GM23338 (cell line): Measurements from ENCODE around the gene ZNF366. TPM values are rescaled to one million over a fixed set of nuclear protein-coding genes. Genes with fewer than 3 reads are reported as not detected.

ENCODE experiments used
- CREB1 ChIP-seq: fragments of 250-450 bp; sonication (Bioruptor Pico); IDR thresholded peaks from 2 replicates; pipeline ENCODE4 v1.5.0; 2020; ENCODE audit warnings: low read depth, mild to moderate bottlenecking, moderate library complexity
- JUNB ChIP-seq: IDR thresholded peaks from one replicate; pipeline ENCODE4 v1.6.1; 2016; ENCODE audit warnings: antibody characterized with exemption; ENCODE audit not compliant: unreplicated experiment
- NANOG ChIP-seq: IDR thresholded peaks from 2 replicates; pipeline ENCODE4 v1.6.1; 2016; ENCODE audit warnings: antibody characterized with exemption, borderline replicate concordance
- REST ChIP-seq: IDR thresholded peaks from one replicate; pipeline ENCODE4 v1.6.1; 2018; ENCODE audit warnings: antibody characterized with exemption; ENCODE audit not compliant: unreplicated experiment
- ZNF114 ChIP-seq: fragments of 250-450 bp; sonication (Bioruptor Pico); IDR thresholded peaks from 2 replicates; pipeline ENCODE4 v1.5.0; 2020; ENCODE audit warnings: mild to moderate bottlenecking, moderate library complexity
- ZNF331 ChIP-seq: fragments of 250-450 bp; sonication (Bioruptor Pico); IDR thresholded peaks from 2 replicates; pipeline ENCODE4 v1.5.0; 2020; ENCODE audit warnings: low read depth, mild to moderate bottlenecking, moderate library complexity
- polyA plus RNA-seq: library from polyadenylated mRNA; unstranded; fragments of >200 nt; fragmentation: Nextera tagmentation; extraction: Ambion mirVana; gene quantifications from 2 replicates; pipeline ENCODE4 v1.2.1, GENCODE V29; 2016
- total RNA-seq: library from RNA; depleted of rRNA; stranded (reverse); fragments of >200 nt; shearing (Covaris generic); gene quantifications from 2 replicates; pipeline ENCODE4 v1.2.3, GENCODE V29; 2014
- TF ChIP-seq, protein P1 (sequence below): fragments of 250-450 bp; sonication (Bioruptor Pico); IDR thresholded peaks from 2 replicates; pipeline ENCODE4 v1.5.0; 2020; ENCODE audit warnings: mild to moderate bottlenecking, moderate library complexity
- TF ChIP-seq, protein P2 (sequence below): IDR thresholded peaks from 2 replicates; pipeline ENCODE4 v1.6.1; 2016; ENCODE audit warnings: antibody characterized with exemption

Gene ZNF366
- total and polyA plus RNA-seq, 2 experiments from 2014 or later, result not detected

GRCh38 chr5:72540759-72541438 lies 33.7 kb upstream of the ZNF366 start (continued):
- TF ChIP-seq, protein P1, sequence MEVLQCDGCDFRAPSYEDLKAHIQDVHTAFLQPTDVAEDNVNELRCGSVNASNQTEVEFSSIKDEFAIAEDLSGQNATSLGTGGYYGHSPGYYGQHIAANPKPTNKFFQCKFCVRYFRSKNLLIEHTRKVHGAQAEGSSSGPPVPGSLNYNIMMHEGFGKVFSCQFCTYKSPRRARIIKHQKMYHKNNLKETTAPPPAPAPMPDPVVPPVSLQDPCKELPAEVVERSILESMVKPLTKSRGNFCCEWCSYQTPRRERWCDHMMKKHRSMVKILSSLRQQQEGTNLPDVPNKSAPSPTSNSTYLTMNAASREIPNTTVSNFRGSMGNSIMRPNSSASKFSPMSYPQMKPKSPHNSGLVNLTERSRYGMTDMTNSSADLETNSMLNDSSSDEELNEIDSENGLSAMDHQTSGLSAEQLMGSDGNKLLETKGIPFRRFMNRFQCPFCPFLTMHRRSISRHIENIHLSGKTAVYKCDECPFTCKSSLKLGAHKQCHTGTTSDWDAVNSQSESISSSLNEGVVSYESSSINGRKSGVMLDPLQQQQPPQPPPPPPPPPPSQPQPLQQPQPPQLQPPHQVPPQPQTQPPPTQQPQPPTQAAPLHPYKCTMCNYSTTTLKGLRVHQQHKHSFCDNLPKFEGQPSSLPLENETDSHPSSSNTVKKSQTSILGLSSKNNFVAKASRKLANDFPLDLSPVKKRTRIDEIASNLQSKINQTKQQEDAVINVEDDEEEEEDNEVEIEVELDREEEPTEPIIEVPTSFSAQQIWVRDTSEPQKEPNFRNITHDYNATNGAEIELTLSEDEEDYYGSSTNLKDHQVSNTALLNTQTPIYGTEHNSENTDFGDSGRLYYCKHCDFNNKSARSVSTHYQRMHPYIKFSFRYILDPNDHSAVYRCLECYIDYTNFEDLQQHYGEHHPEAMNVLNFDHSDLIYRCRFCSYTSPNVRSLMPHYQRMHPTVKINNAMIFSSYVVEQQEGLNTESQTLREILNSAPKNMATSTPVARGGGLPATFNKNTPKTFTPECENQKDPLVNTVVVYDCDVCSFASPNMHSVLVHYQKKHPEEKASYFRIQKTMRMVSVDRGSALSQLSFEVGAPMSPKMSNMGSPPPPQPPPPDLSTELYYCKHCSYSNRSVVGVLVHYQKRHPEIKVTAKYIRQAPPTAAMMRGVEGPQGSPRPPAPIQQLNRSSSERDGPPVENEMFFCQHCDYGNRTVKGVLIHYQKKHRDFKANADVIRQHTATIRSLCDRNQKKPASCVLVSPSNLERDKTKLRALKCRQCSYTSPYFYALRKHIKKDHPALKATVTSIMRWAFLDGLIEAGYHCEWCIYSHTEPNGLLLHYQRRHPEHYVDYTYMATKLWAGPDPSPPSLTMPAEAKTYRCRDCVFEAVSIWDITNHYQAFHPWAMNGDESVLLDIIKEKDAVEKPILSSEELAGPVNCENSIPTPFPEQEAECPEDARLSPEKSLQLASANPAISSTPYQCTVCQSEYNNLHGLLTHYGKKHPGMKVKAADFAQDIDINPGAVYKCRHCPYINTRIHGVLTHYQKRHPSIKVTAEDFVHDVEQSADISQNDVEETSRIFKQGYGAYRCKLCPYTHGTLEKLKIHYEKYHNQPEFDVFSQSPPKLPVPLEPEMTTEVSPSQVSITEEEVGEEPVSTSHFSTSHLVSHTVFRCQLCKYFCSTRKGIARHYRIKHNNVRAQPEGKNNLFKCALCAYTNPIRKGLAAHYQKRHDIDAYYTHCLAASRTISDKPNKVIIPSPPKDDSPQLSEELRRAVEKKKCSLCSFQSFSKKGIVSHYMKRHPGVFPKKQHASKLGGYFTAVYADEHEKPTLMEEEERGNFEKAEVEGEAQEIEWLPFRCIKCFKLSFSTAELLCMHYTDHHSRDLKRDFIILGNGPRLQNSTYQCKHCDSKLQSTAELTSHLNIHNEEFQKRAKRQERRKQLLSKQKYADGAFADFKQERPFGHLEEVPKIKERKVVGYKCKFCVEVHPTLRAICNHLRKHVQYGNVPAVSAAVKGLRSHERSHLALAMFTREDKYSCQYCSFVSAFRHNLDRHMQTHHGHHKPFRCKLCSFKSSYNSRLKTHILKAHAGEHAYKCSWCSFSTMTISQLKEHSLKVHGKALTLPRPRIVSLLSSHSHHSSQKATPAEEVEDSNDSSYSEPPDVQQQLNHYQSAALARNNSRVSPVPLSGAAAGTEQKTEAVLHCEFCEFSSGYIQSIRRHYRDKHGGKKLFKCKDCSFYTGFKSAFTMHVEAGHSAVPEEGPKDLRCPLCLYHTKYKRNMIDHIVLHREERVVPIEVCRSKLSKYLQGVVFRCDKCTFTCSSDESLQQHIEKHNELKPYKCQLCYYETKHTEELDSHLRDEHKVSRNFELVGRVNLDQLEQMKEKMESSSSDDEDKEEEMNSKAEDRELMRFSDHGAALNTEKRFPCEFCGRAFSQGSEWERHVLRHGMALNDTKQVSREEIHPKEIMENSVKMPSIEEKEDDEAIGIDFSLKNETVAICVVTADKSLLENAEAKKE (CRISPR knock-in tag), result no peak
- no peak for TF ChIP-seq ZNF114
- no peak for TF ChIP-seq CREB1 (CRISPR knock-in tag)
- TF ChIP-seq JUNB, result no peak
- TF ChIP-seq ZNF331 (CRISPR knock-in tag), result no peak
- TF ChIP-seq, protein P2, sequence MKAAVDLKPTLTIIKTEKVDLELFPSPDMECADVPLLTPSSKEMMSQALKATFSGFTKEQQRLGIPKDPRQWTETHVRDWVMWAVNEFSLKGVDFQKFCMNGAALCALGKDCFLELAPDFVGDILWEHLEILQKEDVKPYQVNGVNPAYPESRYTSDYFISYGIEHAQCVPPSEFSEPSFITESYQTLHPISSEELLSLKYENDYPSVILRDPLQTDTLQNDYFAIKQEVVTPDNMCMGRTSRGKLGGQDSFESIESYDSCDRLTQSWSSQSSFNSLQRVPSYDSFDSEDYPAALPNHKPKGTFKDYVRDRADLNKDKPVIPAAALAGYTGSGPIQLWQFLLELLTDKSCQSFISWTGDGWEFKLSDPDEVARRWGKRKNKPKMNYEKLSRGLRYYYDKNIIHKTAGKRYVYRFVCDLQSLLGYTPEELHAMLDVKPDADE, result no peak
- TF ChIP-seq REST, result no peak
- no peak for TF ChIP-seq NANOG
